Astrocyte of the cerebellum (primary cell): Measurements from ENCODE around the gene TMX2.

Experiments
- DNase-seq: peaks from one replicate; pipeline ENCODE4 v3.0.0-alpha.2; 2011; ENCODE audit warnings: low read depth
- H3K4me3 ChIP-seq: 2 replicates; pipeline ENCODE4 v1.5.1; 2011; ENCODE audit warnings: mild to moderate bottlenecking, low read depth, low read length, moderate library complexity
- in situ Hi-C: cut with HindIII; loops from 2 replicates; pipeline ENCODE4 v1.10.0; 2017; ENCODE audit warnings: low sequenced_read_pairs
- TF ChIP-seq, protein P1 (sequence below): IDR thresholded peaks from 2 replicates; pipeline ENCODE4 v1.5.1; 2012; ENCODE audit warnings: low read length, low read depth, moderate library complexity, mild to moderate bottlenecking; ENCODE audit errors: missing control alignments

The TMX2 gene

DNA sequence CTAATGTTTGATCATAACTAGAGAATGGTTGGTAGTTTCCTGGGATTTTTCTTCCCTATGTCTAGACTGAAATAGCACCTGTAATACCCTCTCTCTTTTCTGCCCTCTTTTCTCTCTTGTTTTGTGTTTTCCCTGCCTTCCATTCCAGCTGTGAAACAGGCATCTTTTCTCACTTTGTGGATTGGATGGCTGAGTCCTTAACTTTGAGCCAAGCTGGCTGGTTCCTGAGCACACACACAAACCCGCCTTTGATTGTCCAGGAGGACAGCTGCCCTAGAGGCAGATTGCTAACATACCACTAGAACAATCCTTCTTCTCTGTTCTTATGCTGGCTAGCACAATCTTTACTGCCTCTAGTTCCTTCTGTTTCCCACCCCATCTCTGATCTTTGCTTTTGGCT is 66.9 kb downstream of the TMX2 start:
- H3K4me3 ChIP-seq, result no peak overlapping the region
- TF ChIP-seq, protein P1, sequence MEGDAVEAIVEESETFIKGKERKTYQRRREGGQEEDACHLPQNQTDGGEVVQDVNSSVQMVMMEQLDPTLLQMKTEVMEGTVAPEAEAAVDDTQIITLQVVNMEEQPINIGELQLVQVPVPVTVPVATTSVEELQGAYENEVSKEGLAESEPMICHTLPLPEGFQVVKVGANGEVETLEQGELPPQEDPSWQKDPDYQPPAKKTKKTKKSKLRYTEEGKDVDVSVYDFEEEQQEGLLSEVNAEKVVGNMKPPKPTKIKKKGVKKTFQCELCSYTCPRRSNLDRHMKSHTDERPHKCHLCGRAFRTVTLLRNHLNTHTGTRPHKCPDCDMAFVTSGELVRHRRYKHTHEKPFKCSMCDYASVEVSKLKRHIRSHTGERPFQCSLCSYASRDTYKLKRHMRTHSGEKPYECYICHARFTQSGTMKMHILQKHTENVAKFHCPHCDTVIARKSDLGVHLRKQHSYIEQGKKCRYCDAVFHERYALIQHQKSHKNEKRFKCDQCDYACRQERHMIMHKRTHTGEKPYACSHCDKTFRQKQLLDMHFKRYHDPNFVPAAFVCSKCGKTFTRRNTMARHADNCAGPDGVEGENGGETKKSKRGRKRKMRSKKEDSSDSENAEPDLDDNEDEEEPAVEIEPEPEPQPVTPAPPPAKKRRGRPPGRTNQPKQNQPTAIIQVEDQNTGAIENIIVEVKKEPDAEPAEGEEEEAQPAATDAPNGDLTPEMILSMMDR, result peak; percentile 13
- in situ Hi-C loops, result no loop called here
- DNase-seq, result no peak

DNA sequence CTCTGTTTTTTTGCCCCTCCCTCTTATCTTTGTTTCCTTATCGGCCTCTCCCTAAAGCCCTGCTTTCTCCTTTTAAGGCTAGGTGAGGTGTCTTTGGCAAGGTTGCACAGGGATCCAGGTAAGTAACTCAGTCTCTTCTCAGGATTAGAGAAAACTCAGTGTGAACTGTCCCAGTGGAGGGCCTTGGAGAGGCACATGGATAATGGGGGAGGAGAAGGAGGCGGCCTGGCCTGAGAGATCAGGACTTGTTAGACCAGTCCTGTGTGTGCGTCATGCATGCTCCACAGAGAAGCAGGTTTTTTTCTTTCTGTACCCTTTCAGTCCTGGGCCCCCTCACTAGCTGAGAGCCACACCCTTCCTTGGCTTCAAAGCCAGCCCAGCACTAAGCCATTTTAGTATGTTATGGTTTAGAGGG is 69.1 kb downstream of the TMX2 start:
- TF ChIP-seq, protein P1, result no peak
- DNase-seq, result no peak
- in situ Hi-C loops, result no loop called here
- no peak overlapping the region for H3K4me3 ChIP-seq

DNA sequence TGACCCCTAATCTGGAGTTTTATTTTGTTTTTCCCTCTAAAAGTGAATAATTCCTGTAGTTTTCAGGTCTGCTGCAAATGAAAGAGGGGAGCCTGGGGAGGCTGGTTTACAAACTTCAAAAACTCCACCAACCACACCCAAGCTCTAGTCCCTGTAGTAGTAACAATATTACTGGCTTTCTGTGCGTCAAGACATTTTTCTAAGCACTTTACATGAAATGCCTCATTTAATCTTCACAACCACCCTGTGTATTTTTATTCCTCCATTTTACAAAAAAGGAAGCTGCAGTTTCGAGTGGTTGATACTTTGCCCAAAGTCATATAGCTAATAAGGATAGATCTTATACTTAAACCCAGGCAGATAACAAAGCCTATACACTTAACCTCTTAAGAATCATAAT is 72.7 kb downstream of the TMX2 start:
- no peak overlapping the region for H3K4me3 ChIP-seq
- no peak for DNase-seq
- in situ Hi-C loops, result no loop called here
- TF ChIP-seq, protein P1, result no peak

DNA sequence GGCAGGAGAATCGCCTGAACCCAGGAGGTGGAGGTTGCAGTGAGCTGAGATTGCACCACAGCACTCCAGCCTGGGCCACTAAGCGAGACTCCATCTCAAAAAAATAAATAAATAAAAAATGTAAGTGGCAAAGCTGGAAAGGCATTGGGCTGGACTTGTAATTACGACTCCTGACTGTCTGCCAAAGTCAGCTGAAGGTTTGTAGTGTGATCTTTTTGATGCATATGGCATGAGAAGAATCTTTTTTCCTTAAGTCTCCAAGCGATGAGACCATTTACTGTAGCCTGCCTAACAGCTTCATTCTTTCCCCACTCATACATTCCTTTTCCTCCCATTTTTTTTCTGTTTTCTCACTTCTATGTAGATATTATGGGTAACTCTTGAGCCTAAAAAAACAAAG is 74.0 kb downstream of the TMX2 start:
- in situ Hi-C loops, result no loop called here
- TF ChIP-seq, protein P1, result no peak
- DNase-seq, result no peak

DNA sequence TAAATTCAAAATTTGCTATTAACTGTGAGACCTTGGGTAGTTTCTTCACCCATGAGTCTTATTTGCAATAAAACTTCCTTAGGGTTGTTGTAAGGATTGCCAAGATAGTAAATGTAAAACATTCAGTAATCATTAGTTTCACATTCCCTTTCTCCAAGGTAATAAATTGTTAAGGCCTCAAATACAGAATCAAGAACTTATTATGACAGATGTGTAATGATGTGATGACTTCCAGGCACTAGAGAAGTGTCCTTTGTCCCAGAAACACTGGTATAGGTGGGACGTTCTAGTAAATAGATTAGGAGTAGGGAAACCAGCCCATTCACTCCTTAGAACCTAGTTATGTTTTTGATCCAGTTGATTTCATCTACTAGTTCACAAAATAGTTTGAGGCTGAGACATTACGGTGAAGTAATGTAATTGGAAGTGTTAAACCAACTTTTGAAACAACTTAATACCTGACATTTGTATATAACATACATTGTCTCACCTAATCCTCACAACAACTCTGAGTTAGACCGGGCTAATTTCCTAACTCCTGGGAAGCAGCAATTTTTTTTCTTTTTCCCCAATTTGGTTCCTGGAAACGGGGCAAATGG is 74.7 kb downstream of the TMX2 start:
- DNase-seq, result no peak
- no peak overlapping the region for H3K4me3 ChIP-seq
- in situ Hi-C loops, result no loop called here
- TF ChIP-seq, protein P1, result no peak

More for the DNA sequence above, 74.0 kb downstream of the TMX2 start:
- no peak overlapping the region for H3K4me3 ChIP-seq

DNA sequence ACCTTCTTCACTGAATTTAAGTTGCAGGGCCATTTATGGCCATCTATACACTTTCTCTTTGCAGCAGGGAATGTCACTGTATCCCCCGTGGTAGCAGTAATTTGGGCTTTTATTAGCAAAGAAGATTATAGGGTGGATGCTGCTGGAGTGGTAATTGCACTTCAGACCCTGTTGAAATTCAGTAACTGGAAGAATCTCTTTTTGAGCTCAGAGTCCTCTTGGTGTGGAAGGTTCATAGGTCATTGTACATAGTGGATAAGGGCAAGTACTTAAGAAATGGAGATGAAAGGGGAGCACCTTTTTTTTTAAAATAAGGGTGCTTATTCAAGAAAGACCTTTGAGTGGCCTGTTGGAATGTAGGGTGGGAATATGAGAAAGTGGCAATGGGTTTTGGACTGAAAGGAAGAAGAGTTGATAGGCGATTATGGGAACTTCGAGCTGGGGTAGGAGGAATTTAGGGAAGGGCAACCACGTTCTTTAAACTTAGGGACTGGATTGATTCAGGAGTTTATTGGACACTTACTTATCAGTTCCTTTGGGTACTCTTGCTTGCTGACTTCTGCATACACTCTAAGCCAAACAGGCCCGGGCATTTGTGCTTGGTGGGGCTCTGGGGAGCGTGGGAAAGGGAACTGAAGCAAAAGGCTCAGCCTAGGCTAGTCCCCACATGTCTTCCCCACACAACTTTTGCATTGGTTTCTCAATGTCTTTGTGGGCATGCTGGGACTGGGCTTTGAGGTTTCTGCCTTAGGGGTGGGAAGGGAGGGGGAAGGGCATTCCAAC is 75.7 kb downstream of the TMX2 start:
- in situ Hi-C loops, result no loop called here
- H3K4me3 ChIP-seq, result no peak overlapping the region
- DNase-seq, result no peak
- TF ChIP-seq, protein P1, result no peak
